H1 (cell line): ENCODE measurements around the gene FLT1. TPM values are rescaled to one million over a fixed set of nuclear protein-coding genes. Genes with fewer than 3 reads are reported as not detected.

ENCODE experiments used
- CTCF ChIA-PET: fragments of 300-600 bp; sonication (Branson Sonifier 250); formaldehyde crosslinking; loops from one replicate; lab custom pipeline; 2021; ENCODE audit not compliant: partially characterized antibody; lab: Charles Lee
- POLR2A ChIA-PET: fragments of 300-600 bp; sonication (Branson Sonifier 250); formaldehyde crosslinking; loops from one replicate; lab custom pipeline; 2021; ENCODE audit warnings: inconsistent platforms; ENCODE audit not compliant: partially characterized antibody; lab: Charles Lee
- DNase-seq, 2 experiments: peaks; one replicate each; pipeline versions ENCODE4 v3.0.0 to v3.0.0-alpha.2; 2010 to 2022; ENCODE audit warnings: low spot score in 2 of 2, low read depth in 1 of 2, mixed read lengths in 1 of 2
- FAIRE-seq: peaks from 2 replicates; lab custom pipeline; 2011; peaks lifted over from hg19 to GRCh38; lab: Jason Lieb, UNC
- H2AFZ ChIP-seq: 2 replicates; pipeline ENCODE4 v1.8.1; 2012; ENCODE audit warnings: low read length, inconsistent platforms
- H2AK5ac ChIP-seq: 2 replicates; pipeline ENCODE4 v1.6.1; 2013; ENCODE audit warnings: low read depth, low read length
- H2BK120ac ChIP-seq: replicated peaks from 2 replicates; pipeline ENCODE3; 2013; ENCODE audit warnings: low read depth, low read length, inconsistent platforms
- H2BK12ac ChIP-seq: 2 replicates; pipeline ENCODE4 v1.6.1; 2013; ENCODE audit warnings: low read depth, low read length
- H2BK15ac ChIP-seq: 2 replicates; pipeline ENCODE4 v1.6.1; 2013; ENCODE audit warnings: low read length
- H2BK20ac ChIP-seq: 2 replicates; pipeline ENCODE4 v1.6.1; 2013; ENCODE audit warnings: low read length
- H2BK5ac ChIP-seq: 2 replicates; pipeline ENCODE4 v1.6.1; 2013; ENCODE audit warnings: low read depth, low read length
- H3K14ac ChIP-seq: 2 replicates; pipeline ENCODE4 v1.6.1; 2013; ENCODE audit warnings: inconsistent platforms; ENCODE audit not compliant: insufficient read length
- H3K18ac ChIP-seq: 2 replicates; pipeline ENCODE4 v1.6.1; 2013; ENCODE audit warnings: low read length; ENCODE audit errors: extremely low read depth
- H3K23ac ChIP-seq: 2 replicates; pipeline ENCODE4 v1.6.1; 2013; ENCODE audit warnings: inconsistent platforms; ENCODE audit not compliant: insufficient read length
- H3K23me2 ChIP-seq: 2 replicates; pipeline ENCODE4 v1.6.1; 2013; ENCODE audit warnings: low read depth, low read length
- H3K27ac ChIP-seq: 2 replicates; pipeline ENCODE4 v1.6.1; 2011; ENCODE audit warnings: low read depth, low read length, inconsistent platforms
- H3K27me3 ChIP-seq, 4 experiments: replicated peaks in 1 of 4; 1 replicate in 1 of 4; 2 replicates in 3 of 4; pipeline versions ENCODE4 v1.6.1 to v1.8.1; 2011 to 2013; ENCODE audit warnings: low read length in 3 of 4, mild to moderate bottlenecking in 3 of 4, inconsistent platforms in 2 of 4, mixed read lengths in 2 of 4, moderate library complexity in 1 of 4; ENCODE audit not compliant: control insufficient read depth in 3 of 4, insufficient read depth in 3 of 4; ENCODE audit errors: extremely low read depth in 1 of 4
- H3K36me3 ChIP-seq, 4 experiments: 2 replicates each; pipeline versions ENCODE4 v1.6.1 to v1.8.1; 2011 to 2013; ENCODE audit warnings: mild to moderate bottlenecking in 4 of 4, low read length in 3 of 4, moderate library complexity in 2 of 4, control low read depth in 1 of 4, inconsistent platforms in 1 of 4; ENCODE audit not compliant: insufficient read depth in 4 of 4, control insufficient read depth in 2 of 4
- H3K4ac ChIP-seq: replicated peaks from 2 replicates; pipeline ENCODE3; 2013; ENCODE audit warnings: low read length, low read depth, mixed read lengths, inconsistent platforms; ENCODE audit not compliant: insufficient read length
- H3K4me1 ChIP-seq, 4 experiments: replicated peaks in 1 of 4; 1 replicate in 1 of 4; 2 replicates in 3 of 4; pipeline versions ENCODE4 v1.6.1 to v1.8.1; 2011 to 2013; ENCODE audit warnings: low read length in 3 of 4, inconsistent platforms in 2 of 4, mixed read lengths in 1 of 4; ENCODE audit not compliant: insufficient read depth in 4 of 4, control insufficient read depth in 3 of 4
- H3K4me2 ChIP-seq, 2 experiments: 2 replicates each; pipeline versions ENCODE4 v1.6.1 to v1.8.1; 2011 to 2013; ENCODE audit warnings: low read depth in 2 of 2, low read length in 2 of 2, control low read depth in 1 of 2, inconsistent platforms in 1 of 2, mild to moderate bottlenecking in 1 of 2; ENCODE audit not compliant: insufficient read depth in 1 of 2
- H3K4me3 ChIP-seq, 4 experiments: fragments of 200-600, 300-600 bp in 1 of 4; sonication (generic), shearing (Covaris generic), sonication (Bioruptor Twin) in 1 of 4; 2 replicates each; pipeline versions ENCODE4 v1.5.1 to v1.8.1; 2011 to 2016; ENCODE audit warnings: low read length in 4 of 4, low read depth in 3 of 4, control low read depth in 2 of 4, inconsistent platforms in 2 of 4, mild to moderate bottlenecking in 2 of 4, mixed read lengths in 1 of 4, moderate library complexity in 1 of 4; ENCODE audit not compliant: insufficient read depth in 2 of 4; ENCODE audit errors: extremely low read depth in 1 of 4
- H3K56ac ChIP-seq: replicated peaks from 2 replicates; pipeline ENCODE3; 2013; ENCODE audit warnings: low read depth, mild to moderate bottlenecking, mixed read lengths, low read length, inconsistent platforms; ENCODE audit not compliant: insufficient read length
- H3K79me1 ChIP-seq: 2 replicates; pipeline ENCODE4 v1.6.1; 2013; ENCODE audit warnings: low read depth, low read length, control low read depth
- H3K79me2 ChIP-seq, 2 experiments: 2 replicates each; pipeline versions ENCODE4 v1.6.1 to v1.8.1; 2012 to 2013; ENCODE audit warnings: low read length in 2 of 2, mild to moderate bottlenecking in 2 of 2, inconsistent platforms in 1 of 2; ENCODE audit not compliant: insufficient read depth in 2 of 2, control insufficient read depth in 1 of 2
- H3K9ac ChIP-seq, 4 experiments: replicated peaks in 1 of 4; 1 replicate in 1 of 4; 2 replicates in 3 of 4; pipeline versions ENCODE4 v1.6.1 to v1.8.1; 2011 to 2013; ENCODE audit warnings: low read depth in 3 of 4, low read length in 3 of 4, control low read depth in 2 of 4, mild to moderate bottlenecking in 2 of 4, moderate library complexity in 2 of 4, inconsistent platforms in 1 of 4; ENCODE audit errors: extremely low read depth in 1 of 4
- H3K9me3 ChIP-seq, 2 experiments: 2 replicates each; pipeline versions ENCODE4 v1.6.1 to v1.8.1; 2012 to 2013; ENCODE audit warnings: mild to moderate bottlenecking in 2 of 2, moderate library complexity in 2 of 2, control low read depth in 1 of 2, inconsistent platforms in 1 of 2, low read depth in 1 of 2, low read length in 1 of 2, mixed read lengths in 1 of 2; ENCODE audit not compliant: insufficient read depth in 2 of 2
- H4K20me1 ChIP-seq, 2 experiments: replicated peaks in 1 of 2; 2 replicates each; pipeline versions ENCODE3 to v1.8.1; 2011 to 2013; ENCODE audit warnings: inconsistent platforms in 2 of 2, low read length in 2 of 2, mild to moderate bottlenecking in 1 of 2; ENCODE audit not compliant: insufficient read depth in 2 of 2, control insufficient read depth in 1 of 2
- H4K5ac ChIP-seq: 2 replicates; pipeline ENCODE4 v1.6.1; 2013; ENCODE audit warnings: low read length, low read depth, mixed read lengths, inconsistent platforms; ENCODE audit not compliant: insufficient read length
- H4K8ac ChIP-seq: 2 replicates; pipeline ENCODE4 v1.8.0; 2013; ENCODE audit warnings: mild to moderate bottlenecking, moderate library complexity, low read length, inconsistent platforms; ENCODE audit not compliant: insufficient read depth; ENCODE audit errors: extremely low read depth
- H4K91ac ChIP-seq: replicated peaks from 2 replicates; pipeline ENCODE3; 2013; ENCODE audit warnings: low read length, mixed read lengths, inconsistent platforms; ENCODE audit not compliant: insufficient read length
- SIN3A ChIP-seq, 2 experiments: IDR thresholded peaks in 1 of 2; conservative IDR thresholded peaks in 1 of 2; 2 replicates each; pipeline ENCODE4 v1.6.1; 2011 to 2012; ENCODE audit warnings: low read length in 2 of 2, improper control_type of control experiment in 1 of 2, low read depth in 1 of 2, mild to moderate bottlenecking in 1 of 2
- SRF ChIP-seq: IDR thresholded peaks from 2 replicates; pipeline ENCODE4 v1.6.1; 2011; ENCODE audit warnings: mild to moderate bottlenecking, low read depth, low read length, moderate library complexity
- WGBS, 2 experiments: shearing (Covaris generic) in 1 of 2; methylation state at CpG; one replicate each; pipeline versions ENCODE4 v1.1.6 to v1.1.7; 2013 to 2015; ENCODE audit warnings: low lambda C conversion rate in 2 of 2, mixed read lengths in 2 of 2, inconsistent platforms in 1 of 2, low coverage in 1 of 2, missing lambda C conversion rate in 1 of 2; ENCODE audit not compliant: insufficient replicate concordance in 2 of 2, insufficient coverage in 1 of 2, insufficient read length in 1 of 2; ENCODE audit errors: extremely low coverage in 1 of 2, missing lambda C conversion rate in 1 of 2; 5-methylcytosine and 5-hydroxymethylcytosine counted together
- polyA plus RNA-seq, 7 experiments: library from polyadenylated mRNA; depleted of rRNA in 3 of 7; stranded (reverse) in 5 of 7; unstranded in 2 of 7; fragments of >200 nt in 5 of 7; fragments of 200-250 nt in 2 of 7; gene quantifications; 1 replicate in 5 of 7; 2 replicates in 1 of 7; 4 replicates in 1 of 7; pipeline versions ENCODE4 v1.2.1 to v1.2.3, GENCODE V29; 2011 to 2013; ENCODE audit warnings: missing spikeins in 2 of 7, mixed read lengths in 2 of 7
- total RNA-seq: library from RNA; stranded (reverse); fragmentation: NEBNext Ultra II Directional; extraction: Animal tissue kit (Norgen Biotek cat#: 25700); gene quantifications from 2 replicates; pipeline ENCODE4 v1.2.1, GENCODE V29; 2021

The FLT1 gene
- total and polyA plus RNA-seq, 2 of the 8 experiments (the other 6 are each of a cell fraction or from before 2014, with no cell fraction given), result 19.7 to 90.2 TPM

DNA sequence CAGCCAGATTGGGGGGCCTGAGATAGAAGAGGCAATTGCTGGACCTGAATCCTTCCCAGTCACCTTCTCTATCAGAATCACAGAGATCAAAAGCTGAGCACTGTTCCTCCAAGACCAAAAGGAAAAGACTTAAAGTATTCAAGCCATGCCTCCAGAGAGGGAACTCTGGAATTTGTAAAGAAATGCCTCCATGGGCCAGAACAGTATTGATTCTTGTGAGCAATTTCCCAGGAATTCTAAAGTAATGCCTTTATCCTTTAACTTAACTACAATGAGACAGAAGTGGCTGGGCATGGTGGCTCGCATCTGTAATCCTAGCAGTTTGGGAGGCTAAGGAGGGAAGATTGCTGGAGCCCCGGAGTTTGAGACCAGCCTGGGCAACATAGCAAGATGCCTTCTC lies 148.8 kb downstream of the FLT1 start:
- Histone ChIP-seq H3K36me3 (peaks cover 0 to 5% (median 0%) of the 10 kb centered on the region in 4 experiments; a peak in 2 of 8 replicates), H4K91ac (no peak overlapping the region), H2BK5ac (no peak overlapping the region), H3K23me2 (peaks cover 2% of the 10 kb centered on the region; the same call in 1 of the 2 replicates), H2BK12ac (0 out of 2 replicates have a peak overlapping the region, but pooled peaks have one; percentile 17), H3K4ac (no peak overlapping the region), H2AFZ (no peak overlapping the region), H3K4me3 (no peak overlapping the region), H3K56ac (no peak overlapping the region), H2BK20ac (no peak overlapping the region), H3K27ac (no peak overlapping the region), H2AK5ac (no peak overlapping the region), H3K79me2 (no peaks in the 10 kb centered on the region), H3K18ac (no peak overlapping the region), H3K14ac (no peak overlapping the region), H3K4me2 (no peak overlapping the region), H3K4me1 (no peaks in the 10 kb centered on the region; a peak in 1 of 7 replicates), H2BK120ac (no peak overlapping the region), H4K5ac (no peak overlapping the region), H4K8ac (no peak overlapping the region), H3K9ac (no peak overlapping the region), H2BK15ac (no peak overlapping the region), H3K27me3 (no peaks in the 10 kb centered on the region), H3K9me3 (no peaks in the 10 kb centered on the region), H4K20me1 (peaks cover 0 to 1% of the 10 kb centered on the region in 2 experiments), H3K23ac (no peak overlapping the region), H3K79me1 (no peaks in the 10 kb centered on the region)
- TF ChIP-seq SIN3A (conservative IDR thresholded peaks at IDR 0.05 in 1 of 2, IDR thresholded peaks at IDR 0.05 in 1 of 2; ENCODE audit: low read depth in 1 of 2, low read length in 2 of 2), result no peak
- TF ChIP-seq SRF, result no peak
- FAIRE-seq (no peak), DNase-seq (no peak)
- WGBS, 2 experiments, result 90% methylated on average over 2 of the region's 2 CpGs; no CpG with 5 or more reads in 1 of the 2 experiments
- CTCF ChIA-PET, result interaction anchor here (1.2 kb wide), 1 partner anchor 13 kb away, joined by 3 read pairs; no protein-coding TSS in a partner anchor
- POLR2A ChIA-PET, result no interaction called here
